ENCODE measurements around the gene SYT13. TPM values are rescaled to one million over a fixed set of nuclear protein-coding genes. Genes with fewer than 3 reads are reported as not detected.

The SYT13 gene
- total RNA-seq, 6 donors from 2014 or later: 0.11 to 0.78 (median 0.30) TPM; not detected in 3

- Histone ChIP-seq H3K4me3 (peak overlapping the region in 2 of 4 donors; percentile 23 to 26), H3K9me3 (no peaks in the 10 kb centered on the region), H3K27ac (peak overlapping the region; percentile 74 to 85 (median 78)), H3K4me1 (peaks cover 24 to 42% (median 35%) of the 10 kb centered on the region in 4 donors), H3K36me3 (peaks cover 0 to 25% (median 19%) of the 10 kb centered on the region in 4 donors), H3K27me3 (no peaks in the 10 kb centered on the region)
- no peak for ATAC-seq (ENCODE audit: low FRiP score in 2 of 2)
- WGBS, 2 donors: 59 to 80% methylated on average over 17 to 35 of the region's 35 CpGs
- TF ChIP-seq POLR2AphosphoS5 (IDR thresholded peaks at IDR 0.05) (no peak), POLR2A (IDR thresholded peaks at IDR 0.05) (no peak), EP300 (IDR thresholded peaks at IDR 0.05) (no peak), CTCF (IDR thresholded peaks at IDR 0.05) (no peak)
- peak in 1 of 2 donors; percentile 79 for DNase-seq
These were observed 76.9 kb downstream of the SYT13 start for GRCh38 chr11:45209000-45209879.

- Histone ChIP-seq H3K27ac (peak overlapping the region in 3 of 4 donors; percentile 75 to 85 (median 82)), H3K36me3 (peaks cover 0 to 23% (median 15%) of the 10 kb centered on the region in 4 donors), H3K9me3 (no peaks in the 10 kb centered on the region), H3K4me3 (no peak overlapping the region), H3K27me3 (no peaks in the 10 kb centered on the region), H3K4me1 (peaks cover 24 to 40% (median 35%) of the 10 kb centered on the region in 4 donors)
- ATAC-seq (ENCODE audit: low FRiP score in 2 of 2) (no peak), DNase-seq (no peak)
- TF ChIP-seq EP300 (IDR thresholded peaks at IDR 0.05) (no peak), POLR2A (IDR thresholded peaks at IDR 0.05) (no peak), POLR2AphosphoS5 (IDR thresholded peaks at IDR 0.05) (peak in 1 of 2 donors; percentile 11), CTCF (IDR thresholded peaks at IDR 0.05) (no peak)
- WGBS, 2 donors: 61 to 77% methylated on average over 8 of the region's 8 CpGs
These were observed 78.0 kb downstream of the SYT13 start for GRCh38 chr11:45208135-45208534.

GRCh38 chr11:45205978-45206377 is 80.2 kb downstream of the SYT13 start:
- 92 to 95% methylated on average over 7 of the region's 7 CpGs for WGBS, 2 donors
- DNase-seq: no peak

GRCh38 chr11:45204761-45205160 is 81.4 kb downstream of the SYT13 start:
- Histone ChIP-seq H3K4me1 (peaks cover 13 to 22% (median 18%) of the 10 kb centered on the region in 4 donors), H3K36me3 (peaks cover 0 to 14% (median 6%) of the 10 kb centered on the region in 4 donors), H3K4me3 (no peak overlapping the region), H3K27me3 (no peaks in the 10 kb centered on the region), H3K27ac (no peak overlapping the region), H3K9me3 (no peaks in the 10 kb centered on the region)
- TF ChIP-seq CTCF (IDR thresholded peaks at IDR 0.05): no peak
- TF ChIP-seq POLR2A (IDR thresholded peaks at IDR 0.05): no peak
- TF ChIP-seq POLR2AphosphoS5 (IDR thresholded peaks at IDR 0.05): no peak
- TF ChIP-seq EP300 (IDR thresholded peaks at IDR 0.05): no peak
- ATAC-seq (ENCODE audit: low FRiP score in 2 of 2) (no peak), DNase-seq (no peak)
- WGBS, 2 donors: 79 to 83% methylated on average over 2 to 8 of the region's 8 CpGs

More at GRCh38 chr11:45205978-45206377, 80.2 kb downstream of the SYT13 start:
- Histone ChIP-seq H3K36me3 (peaks cover 0 to 14% (median 6%) of the 10 kb centered on the region in 4 donors), H3K27me3 (no peaks in the 10 kb centered on the region), H3K27ac (peak overlapping the region in 1 of 4 donors; percentile 6), H3K4me3 (no peak overlapping the region), H3K4me1 (peaks cover 20 to 32% (median 28%) of the 10 kb centered on the region in 4 donors), H3K9me3 (no peaks in the 10 kb centered on the region)
- ATAC-seq (ENCODE audit: low FRiP score in 2 of 2): no peak
- TF ChIP-seq CTCF (IDR thresholded peaks at IDR 0.05) (no peak), EP300 (IDR thresholded peaks at IDR 0.05) (no peak), POLR2A (IDR thresholded peaks at IDR 0.05) (no peak), POLR2AphosphoS5 (IDR thresholded peaks at IDR 0.05) (no peak)

Measured in upper lobe of left lung (tissue), 6 donors.